Neural cell (in vitro differentiated cells): Measurements from ENCODE around the gene FAM76A. TPM values are rescaled to one million over a fixed set of nuclear protein-coding genes. Genes with fewer than 3 reads are reported as not detected.

Experiments used
- H2AFZ ChIP-seq: fragments of 200-600, 300-800 bp; sonication (generic), shearing (Covaris generic); 2 replicates; pipeline ENCODE4 v1.6.0; 2014; ENCODE audit warnings: low read depth, mild to moderate bottlenecking, antibody characterized with exemption, low read length, moderate library complexity
- H3F3A ChIP-seq: fragments of 200-600 bp; shearing (Covaris generic); 2 replicates; pipeline ENCODE4 v1.6.1; 2016; ENCODE audit warnings: mild to moderate bottlenecking, moderate library complexity, mixed read lengths, antibody characterized with exemption, low read length; ENCODE audit not compliant: insufficient read depth, poor library complexity, severe bottlenecking
- H3K27ac ChIP-seq: fragments of 200-600, 300-800 bp; sonication (generic), shearing (Covaris generic); 2 replicates; pipeline ENCODE4 v1.5.1; 2014; ENCODE audit warnings: mild to moderate bottlenecking, low read length, moderate library complexity
- H3K27me3 ChIP-seq: fragments of 300-800, 200-600 bp; sonication (generic), shearing (Covaris generic); 2 replicates; pipeline ENCODE4 v1.6.0; 2014; ENCODE audit warnings: mild to moderate bottlenecking, low read depth, low read length, moderate library complexity; ENCODE audit not compliant: insufficient read depth
- H3K36me3 ChIP-seq: fragments of 300-800, 200-600 bp; sonication (generic), shearing (Covaris generic); 2 replicates; pipeline ENCODE4 v1.5.1; 2014; ENCODE audit warnings: mild to moderate bottlenecking, antibody characterized with exemption, low read length, moderate library complexity; ENCODE audit not compliant: insufficient read depth
- H3K4me2 ChIP-seq: fragments of 300-800, 200-600 bp; sonication (generic), shearing (Covaris generic); 2 replicates; pipeline ENCODE4 v1.6.0; 2014; ENCODE audit warnings: mild to moderate bottlenecking, low read length
- H3K4me3 ChIP-seq: fragments of 300-800, 200-600 bp; sonication (generic), shearing (Covaris generic); 2 replicates; pipeline ENCODE4 v1.5.1; 2014; ENCODE audit warnings: mild to moderate bottlenecking, low read length, moderate library complexity
- H3K79me2 ChIP-seq: fragments of 200-600 bp; shearing (Covaris generic); replicated peaks from 2 replicates; pipeline ENCODE4 v1.6.0; 2014; ENCODE audit warnings: mild to moderate bottlenecking, low read length, moderate library complexity; ENCODE audit not compliant: insufficient read depth
- H3K9ac ChIP-seq: fragments of 300-800, 200-600 bp; sonication (generic), shearing (Covaris generic); 2 replicates; pipeline ENCODE4 v1.6.1; 2016; ENCODE audit warnings: mild to moderate bottlenecking, low read length, mixed read lengths
- H3K9me2 ChIP-seq: fragments of 200-600 bp; shearing (Covaris generic); 2 replicates; pipeline ENCODE4 v1.6.1; 2016; ENCODE audit warnings: mild to moderate bottlenecking, low read length, mixed read lengths; ENCODE audit not compliant: insufficient read depth
- H3K9me3 ChIP-seq: fragments of 200-600, 300-800 bp; sonication (generic), shearing (Covaris generic); 2 replicates; pipeline ENCODE4 v1.6.1; 2016; ENCODE audit warnings: mild to moderate bottlenecking, mixed run types, low read length, moderate library complexity, mixed read lengths
- H4K20me1 ChIP-seq: fragments of 200-600 bp; shearing (Covaris generic); 2 replicates; pipeline ENCODE4 v1.6.1; 2016; ENCODE audit warnings: mild to moderate bottlenecking, mixed run types; ENCODE audit not compliant: insufficient read depth
- CTCF ChIP-seq: fragments of 450-650 bp; IDR thresholded peaks from 2 replicates; pipeline ENCODE4 v1.5.1; 2014; ENCODE audit warnings: antibody characterized with exemption, mild to moderate bottlenecking, moderate library complexity; ENCODE audit not compliant: poor library complexity, severe bottlenecking
- EP300 ChIP-seq: fragments of 450-650 bp; conservative IDR thresholded peaks from 2 replicates; pipeline ENCODE4 v1.6.1; 2014; ENCODE audit warnings: antibody characterized with exemption, mild to moderate bottlenecking, moderate library complexity; ENCODE audit not compliant: poor library complexity, severe bottlenecking
- EZH2 ChIP-seq: fragments of 200-600, 300-800 bp; shearing (Covaris generic), sonication (generic); IDR thresholded peaks from 2 replicates; pipeline ENCODE4 v1.6.1; 2014; ENCODE audit warnings: antibody characterized with exemption, low read length, borderline replicate concordance, mild to moderate bottlenecking; ENCODE audit not compliant: insufficient read depth, poor library complexity, severe bottlenecking
- MXI1 ChIP-seq: fragments of 450-650 bp; conservative IDR thresholded peaks from 2 replicates; pipeline ENCODE4 v1.6.1; 2014; ENCODE audit warnings: antibody characterized with exemption, mild to moderate bottlenecking; ENCODE audit not compliant: poor library complexity, severe bottlenecking
- POLR2AphosphoS5 ChIP-seq: IDR thresholded peaks from 2 replicates; pipeline ENCODE4 v1.6.1; 2012
- RAD21 ChIP-seq: fragments of 450-650 bp; conservative IDR thresholded peaks from 2 replicates; pipeline ENCODE4 v1.6.1; 2014; ENCODE audit warnings: antibody characterized with exemption, mild to moderate bottlenecking, moderate library complexity
- REST ChIP-seq: IDR thresholded peaks from 2 replicates; pipeline ENCODE4 v1.6.1; 2012; ENCODE audit warnings: borderline replicate concordance
- SMC3 ChIP-seq: fragments of 450-650 bp; conservative IDR thresholded peaks from 2 replicates; pipeline ENCODE4 v1.6.1; 2014; ENCODE audit warnings: antibody characterized with exemption, mild to moderate bottlenecking, moderate library complexity; ENCODE audit not compliant: poor library complexity
- TAF1 ChIP-seq: IDR thresholded peaks from 2 replicates; pipeline ENCODE4 v1.6.1; 2012; ENCODE audit warnings: low read depth
- polyA plus RNA-seq: library from polyadenylated mRNA; depleted of rRNA; stranded (reverse); fragments of >200 nt; gene quantifications from 2 replicates; pipeline ENCODE4 v1.2.3, GENCODE V29; 2014

The FAM76A gene
- polyA plus RNA-seq, 1 donor from 2014 or later, result 14.5 TPM

- Histone ChIP-seq H3K27ac (no peak overlapping the region), H3K36me3 (no peaks in the 10 kb centered on the region), H3K9me3 (no peaks in the 10 kb centered on the region), H4K20me1 (no peaks in the 10 kb centered on the region), H3K4me3 (no peak overlapping the region), H3K79me2 (no peaks in the 10 kb centered on the region), H3K4me2 (no peak overlapping the region), H2AFZ (no peak overlapping the region), H3K9me2 (no peaks in the 10 kb centered on the region), H3K9ac (no peak overlapping the region), H3K27me3 (no peaks in the 10 kb centered on the region), H3F3A (no peaks in the 10 kb centered on the region)
- TF ChIP-seq EZH2 (no peak), CTCF (no peak), SMC3 (no peak), REST (no peak), MXI1 (no peak), RAD21 (no peak), POLR2AphosphoS5 (no peak), TAF1 (no peak), EP300 (no peak)
Observed at GRCh38 chr1:27755286-27755685, 29.5 kb downstream of the FAM76A start.

- TF ChIP-seq REST (no peak), EZH2 (no peak), MXI1 (no peak), POLR2AphosphoS5 (no peak), TAF1 (no peak), EP300 (no peak), SMC3 (no peak), CTCF (no peak), RAD21 (no peak)
- Histone ChIP-seq H3K4me3 (no peak overlapping the region), H4K20me1 (no peaks in the 10 kb centered on the region), H3K27me3 (no peaks in the 10 kb centered on the region), H3K79me2 (no peaks in the 10 kb centered on the region), H3K9me2 (no peaks in the 10 kb centered on the region), H3K9me3 (no peaks in the 10 kb centered on the region), H3K4me2 (no peak overlapping the region), H3K36me3 (no peaks in the 10 kb centered on the region), H2AFZ (no peak overlapping the region), H3F3A (no peaks in the 10 kb centered on the region), H3K9ac (no peak overlapping the region), H3K27ac (no peak overlapping the region)
Observed at GRCh38 chr1:27755865-27756264, 30.1 kb downstream of the FAM76A start.
